ENCODE results near the gene PTPRC. TPM values are rescaled to one million over a fixed set of nuclear protein-coding genes. Genes with fewer than 3 reads are reported as not detected.

Gene PTPRC
- total RNA-seq, 2 donors from 2014 or later: 11.2 to 18.7 TPM

- Histone ChIP-seq H3K27me3 (no peaks in the 10 kb centered on the region), H3K4me1 (no peaks in the 10 kb centered on the region), H3K36me3 (no peaks in the 10 kb centered on the region), H3K27ac (no peak overlapping the region), H3K4me3 (no peak overlapping the region), H3K9ac (ENCODE audit: low read depth in 2 of 2, low read length in 2 of 2) (no peak overlapping the region), H3K9me3 (no peaks in the 10 kb centered on the region)
- intact Hi-C loops (cut with DNase I): no loop called here
- TF ChIP-seq CTCF (IDR thresholded peaks at IDR 0.05): no peak
- DNase-seq: no peak
Measured at GRCh38 chr1:198617406-198617805, 21.4 kb upstream of the PTPRC start.

GRCh38 chr1:198619375-198620140, 19.3 kb upstream of the PTPRC start:
- Histone ChIP-seq H3K36me3 (no peaks in the 10 kb centered on the region), H3K4me1 (no peaks in the 10 kb centered on the region), H3K27ac (peak overlapping the region; percentile 24), H3K4me3 (no peak overlapping the region), H3K9ac (ENCODE audit: low read depth in 2 of 2, low read length in 2 of 2) (no peak overlapping the region), H3K27me3 (no peaks in the 10 kb centered on the region), H3K9me3 (no peaks in the 10 kb centered on the region)
- TF ChIP-seq CTCF (IDR thresholded peaks at IDR 0.05): no peak
- DNase-seq: no peak
- intact Hi-C loops (cut with DNase I): no loop called here

DNA sequence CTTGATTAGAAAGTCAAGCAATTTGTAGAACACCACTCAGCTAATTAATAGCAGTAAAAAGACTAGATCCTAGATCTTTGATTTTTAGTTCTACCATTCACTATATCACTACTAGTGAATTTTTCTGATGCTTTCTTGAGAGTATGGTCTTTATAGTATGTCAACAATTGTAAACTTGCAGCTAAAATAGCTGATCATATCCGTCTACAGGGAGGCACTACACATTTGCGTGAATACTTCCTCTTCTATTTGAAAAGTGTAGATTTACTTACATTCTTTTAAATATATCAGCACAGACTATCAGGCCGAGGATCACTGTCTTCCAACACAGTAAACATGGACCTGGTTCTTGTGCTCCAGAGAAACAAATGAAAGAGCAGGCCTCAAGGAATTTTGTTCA, 18.6 kb upstream of the PTPRC start:
- Histone ChIP-seq H3K4me1 (no peaks in the 10 kb centered on the region), H3K27ac (peak overlapping the region; percentile 49), H3K4me3 (no peak overlapping the region), H3K27me3 (no peaks in the 10 kb centered on the region), H3K9me3 (no peaks in the 10 kb centered on the region), H3K9ac (ENCODE audit: low read depth in 2 of 2, low read length in 2 of 2) (no peak overlapping the region), H3K36me3 (no peaks in the 10 kb centered on the region)
- intact Hi-C loops (cut with DNase I): no loop called here
- TF ChIP-seq CTCF (IDR thresholded peaks at IDR 0.05): no peak
- DNase-seq: no peak

GRCh38 chr1:198620951-198621824, 17.7 kb upstream of the PTPRC start:
- intact Hi-C loops (cut with DNase I): no loop called here
- H3K4me3 ChIP-seq: no peak overlapping the region
- H3K36me3 ChIP-seq: no peaks in the 10 kb centered on the region
- no peaks in the 10 kb centered on the region for H3K4me1 ChIP-seq
- no peak for DNase-seq
- peak overlapping the region; percentile 49 for H3K27ac ChIP-seq
- no peaks in the 10 kb centered on the region for H3K9me3 ChIP-seq
- TF ChIP-seq CTCF (IDR thresholded peaks at IDR 0.05): no peak
- no peaks in the 10 kb centered on the region for H3K27me3 ChIP-seq
- peak overlapping the region in 1 of 2 donors; percentile 2 for H3K9ac ChIP-seq (ENCODE audit: low read depth in 2 of 2, low read length in 2 of 2)

- no peak for DNase-seq
- Histone ChIP-seq H3K27ac (peak overlapping the region; percentile 49), H3K9ac (ENCODE audit: low read depth in 2 of 2, low read length in 2 of 2) (no peak overlapping the region), H3K36me3 (no peaks in the 10 kb centered on the region), H3K4me3 (no peak overlapping the region), H3K9me3 (no peaks in the 10 kb centered on the region), H3K27me3 (no peaks in the 10 kb centered on the region), H3K4me1 (no peaks in the 10 kb centered on the region)
- TF ChIP-seq CTCF (IDR thresholded peaks at IDR 0.05): no peak
- intact Hi-C loops (cut with DNase I): no loop called here
Measured at GRCh38 chr1:198622001-198622400, 16.8 kb upstream of the PTPRC start.

Measured in colonic mucosa (tissue), 4 donors.